Left lung (tissue), 10 donors: ENCODE results near the gene RNFT2. TPM values are rescaled to one million over a fixed set of nuclear protein-coding genes. Genes with fewer than 3 reads are reported as not detected.

Source experiments
- ATAC-seq: fragments of 200-7000 bp; cut with Tn5 transposase; one replicate; pipeline ENCODE4 v1.9.1; 2020; ENCODE audit warnings: moderate library complexity
- DNase-seq, 4 donors: peaks; one replicate each; pipeline ENCODE4 v3.0.0-alpha.2; 2013 to 2020
- H3K27ac ChIP-seq, 2 donors: fragments of 200-600 bp; sonication (generic) in 1 of 2; one replicate each; pipeline versions ENCODE4 v1.5.0 to v1.8.0; 2020 to 2021
- H3K27me3 ChIP-seq, 2 donors: fragments of 200-600 bp; sonication (generic) in 1 of 2; one replicate each; pipeline versions ENCODE4 v1.5.0 to v1.8.0; 2020 to 2021
- H3K36me3 ChIP-seq, 2 donors: fragments of 200-600 bp; sonication (generic) in 1 of 2; one replicate each; pipeline versions ENCODE4 v1.5.0 to v1.8.0; 2020 to 2021
- H3K4me1 ChIP-seq, 2 donors: fragments of 200-600 bp; one replicate each; pipeline ENCODE4 v1.8.0; 2021
- H3K4me3 ChIP-seq, 2 donors: fragments of 200-600 bp; sonication (generic) in 1 of 2; one replicate each; pipeline versions ENCODE4 v1.5.0 to v1.8.0; 2020 to 2021; ENCODE audit warnings: mild to moderate bottlenecking in 1 of 2
- H3K9me3 ChIP-seq, 2 donors: fragments of 200-600 bp; sonication (generic) in 1 of 2; one replicate each; pipeline versions ENCODE4 v1.5.0 to v1.8.0; 2020 to 2021
- intact Hi-C, 2 donors: fragments of 100-400 bp; cut with DNase I; formaldehyde crosslinking; loops; one replicate each; pipeline versions ENCODE4 v1.11.2 to v1.14.2; 2022
- polyA plus RNA-seq, 6 donors: library from polyadenylated mRNA; unstranded; fragments of 120-200 nt; gene quantifications; one replicate each; pipeline ENCODE4 v1.2.1, GENCODE V29; 2013; ENCODE audit not compliant: insufficient read length in 6 of 6
- total RNA-seq, 2 donors: library from RNA; stranded (reverse); fragmentation: NEBNext Ultra II Directional; extraction: Animal tissue kit (Norgen Biotek cat#: 25700); gene quantifications; one replicate each; pipeline ENCODE4 v1.2.1, GENCODE V29; 2021
- TF ChIP-seq, protein P1 (sequence below), 2 donors: fragments of 200-600 bp; sonication (generic) in 1 of 2; IDR thresholded peaks; one replicate each; pipeline versions ENCODE4 v1.5.0 to v1.8.0; 2021; ENCODE audit warnings: antibody characterized with exemption in 2 of 2
- donor health status: DM: no; HTN: yes; CAD: no.
- donor health status: DM: no; HTN: no; CAD: no.

Gene RNFT2
- total and polyA plus RNA-seq, 8 donors, result 3.4 to 5.5 (median 3.9) TPM

DNA sequence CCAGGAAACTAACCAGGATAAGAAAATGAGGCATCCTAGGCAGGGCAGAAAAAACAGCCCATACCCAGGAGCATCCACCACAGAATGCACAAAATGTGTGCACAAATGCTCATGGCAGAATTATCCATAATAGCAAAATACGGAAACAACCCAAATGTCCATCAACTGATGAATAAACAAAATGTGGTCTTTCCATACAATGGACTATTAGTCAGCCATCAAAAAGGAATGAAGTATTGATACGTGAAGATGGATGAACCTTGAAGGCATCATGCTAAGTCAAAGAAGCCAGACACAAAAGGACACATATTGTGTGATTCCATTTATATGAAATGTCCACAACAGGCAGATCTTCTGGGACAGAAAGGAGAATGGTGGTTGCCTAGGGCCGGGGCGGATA, 124.1 kb downstream of the RNFT2 start:
- ATAC-seq, result no peak
- TF ChIP-seq, protein P1, sequence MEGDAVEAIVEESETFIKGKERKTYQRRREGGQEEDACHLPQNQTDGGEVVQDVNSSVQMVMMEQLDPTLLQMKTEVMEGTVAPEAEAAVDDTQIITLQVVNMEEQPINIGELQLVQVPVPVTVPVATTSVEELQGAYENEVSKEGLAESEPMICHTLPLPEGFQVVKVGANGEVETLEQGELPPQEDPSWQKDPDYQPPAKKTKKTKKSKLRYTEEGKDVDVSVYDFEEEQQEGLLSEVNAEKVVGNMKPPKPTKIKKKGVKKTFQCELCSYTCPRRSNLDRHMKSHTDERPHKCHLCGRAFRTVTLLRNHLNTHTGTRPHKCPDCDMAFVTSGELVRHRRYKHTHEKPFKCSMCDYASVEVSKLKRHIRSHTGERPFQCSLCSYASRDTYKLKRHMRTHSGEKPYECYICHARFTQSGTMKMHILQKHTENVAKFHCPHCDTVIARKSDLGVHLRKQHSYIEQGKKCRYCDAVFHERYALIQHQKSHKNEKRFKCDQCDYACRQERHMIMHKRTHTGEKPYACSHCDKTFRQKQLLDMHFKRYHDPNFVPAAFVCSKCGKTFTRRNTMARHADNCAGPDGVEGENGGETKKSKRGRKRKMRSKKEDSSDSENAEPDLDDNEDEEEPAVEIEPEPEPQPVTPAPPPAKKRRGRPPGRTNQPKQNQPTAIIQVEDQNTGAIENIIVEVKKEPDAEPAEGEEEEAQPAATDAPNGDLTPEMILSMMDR (IDR thresholded peaks at IDR 0.05), result no peak

DNA sequence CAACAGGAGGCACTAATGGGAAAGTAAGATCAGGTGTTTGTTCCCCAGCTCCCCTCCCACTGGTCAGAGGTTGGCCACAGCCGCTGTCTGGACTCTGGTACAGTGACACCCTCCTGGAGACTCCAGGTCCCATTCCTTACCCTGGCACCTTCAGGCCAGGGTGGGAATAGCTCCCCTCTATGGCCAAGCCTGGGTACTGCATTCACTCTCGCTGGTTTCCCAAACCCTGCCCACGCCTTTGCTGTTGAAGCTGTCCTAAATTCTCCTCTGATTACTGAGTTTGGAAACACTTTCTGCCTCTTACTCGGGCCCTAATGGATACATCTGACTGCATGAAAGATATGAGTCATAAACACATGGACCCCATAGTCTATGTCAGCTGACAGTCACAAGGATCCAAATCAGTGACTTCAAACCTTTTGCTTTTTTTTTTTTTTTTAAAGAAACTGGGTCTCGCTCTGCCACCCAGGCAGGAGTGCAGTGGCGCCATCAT, 125.2 kb downstream of the RNFT2 start:
- peak; percentile 73 for ATAC-seq
- H3K4me1 ChIP-seq, result no peaks in the 10 kb centered on the region
- H3K27ac ChIP-seq, result no peak overlapping the region
- TF ChIP-seq, protein P1 (IDR thresholded peaks at IDR 0.05), result peak; percentile 25 to 29
- DNase-seq, result no peak
- H3K4me3 ChIP-seq, result no peak overlapping the region
- intact Hi-C loops, result no loop called here
- peaks cover 0 to 68% of the 10 kb centered on the region in 2 donors for H3K27me3 ChIP-seq
- H3K9me3 ChIP-seq, result no peaks in the 10 kb centered on the region
- H3K36me3 ChIP-seq, result no peaks in the 10 kb centered on the region

More for the DNA sequence above, 124.1 kb downstream of the RNFT2 start:
- H3K4me3 ChIP-seq, result no peak overlapping the region
- no peak overlapping the region for H3K27ac ChIP-seq
- intact Hi-C loops, result no loop called here
- no peaks in the 10 kb centered on the region for H3K9me3 ChIP-seq
- peaks cover 0 to 80% of the 10 kb centered on the region in 2 donors for H3K27me3 ChIP-seq
- H3K36me3 ChIP-seq, result no peaks in the 10 kb centered on the region
- H3K4me1 ChIP-seq, result no peaks in the 10 kb centered on the region
- DNase-seq, result no peak

DNA sequence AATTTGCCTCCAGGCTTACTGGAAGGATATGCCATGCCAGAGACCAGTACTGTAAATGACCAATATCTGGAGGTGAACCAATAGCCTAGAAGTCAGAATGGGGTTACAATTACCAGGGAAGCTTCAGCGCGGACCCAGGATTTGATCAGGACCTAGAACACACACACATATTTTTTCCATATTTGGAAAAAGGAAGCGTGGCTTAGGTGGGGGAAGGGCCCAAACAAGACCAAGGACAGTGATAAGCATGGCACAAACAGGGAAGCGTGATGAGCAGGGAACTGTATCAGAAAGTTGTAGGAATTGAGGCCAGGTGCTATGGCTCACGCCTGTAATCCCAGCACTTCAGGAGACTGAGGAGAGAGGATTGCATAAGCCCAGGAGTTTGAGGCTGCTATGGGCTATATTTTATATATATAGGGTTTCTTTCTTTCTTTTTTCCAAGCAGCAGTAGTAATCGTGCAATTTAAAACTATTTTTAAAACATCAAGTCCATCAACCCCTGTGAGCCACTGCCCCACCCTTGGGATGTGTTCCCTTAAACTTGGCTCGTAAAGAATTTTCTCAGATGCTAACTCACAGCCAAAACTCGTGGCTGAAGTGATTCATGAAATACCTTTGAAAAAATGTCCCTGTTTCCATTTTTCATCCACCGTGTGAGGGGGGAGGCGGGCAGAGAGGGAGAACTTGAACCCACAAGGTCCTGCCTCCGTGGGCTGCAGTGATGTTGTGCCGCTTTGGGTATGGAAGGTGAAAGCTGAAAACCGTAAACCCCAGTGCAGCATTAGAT, 126.5 kb downstream of the RNFT2 start:
- Histone ChIP-seq H3K4me3 (no peak overlapping the region), H3K4me1 (no peaks in the 10 kb centered on the region), H3K27ac (no peak overlapping the region), H3K27me3 (peaks cover 0 to 58% of the 10 kb centered on the region in 2 donors), H3K36me3 (no peaks in the 10 kb centered on the region), H3K9me3 (no peaks in the 10 kb centered on the region)
- intact Hi-C loops, result no loop called here
- DNase-seq (no peak), ATAC-seq (no peak)
- TF ChIP-seq, protein P1 (IDR thresholded peaks at IDR 0.05), result no peak

DNA sequence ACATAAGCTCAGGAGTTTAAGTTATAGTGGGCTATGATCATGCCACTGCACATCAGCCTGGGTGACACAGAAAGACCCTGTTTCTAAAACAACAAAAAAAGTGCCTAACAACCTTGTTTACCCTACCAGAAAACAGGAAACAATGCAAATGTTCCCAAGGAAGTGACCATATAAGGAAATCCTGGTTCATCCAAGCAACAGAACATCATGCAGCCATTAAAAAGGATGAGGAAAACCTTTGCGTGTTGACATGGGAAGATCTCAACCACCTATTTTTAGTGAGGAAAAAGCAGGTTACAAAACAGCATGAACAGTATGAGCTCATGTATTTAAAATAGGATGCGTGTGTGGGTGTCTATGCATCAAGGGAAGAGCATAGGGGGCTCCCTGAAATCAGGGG, 129.4 kb downstream of the RNFT2 start:
- no peak overlapping the region for H3K4me3 ChIP-seq
- no peaks in the 10 kb centered on the region for H3K36me3 ChIP-seq
- H3K9me3 ChIP-seq, result no peaks in the 10 kb centered on the region
- TF ChIP-seq, protein P1 (IDR thresholded peaks at IDR 0.05), result no peak
- DNase-seq (no peak), ATAC-seq (no peak)
- intact Hi-C loops, result no loop called here
- H3K27me3 ChIP-seq, result peaks cover 0 to 49% of the 10 kb centered on the region in 2 donors
- H3K4me1 ChIP-seq, result no peaks in the 10 kb centered on the region
- no peak overlapping the region for H3K27ac ChIP-seq

DNA sequence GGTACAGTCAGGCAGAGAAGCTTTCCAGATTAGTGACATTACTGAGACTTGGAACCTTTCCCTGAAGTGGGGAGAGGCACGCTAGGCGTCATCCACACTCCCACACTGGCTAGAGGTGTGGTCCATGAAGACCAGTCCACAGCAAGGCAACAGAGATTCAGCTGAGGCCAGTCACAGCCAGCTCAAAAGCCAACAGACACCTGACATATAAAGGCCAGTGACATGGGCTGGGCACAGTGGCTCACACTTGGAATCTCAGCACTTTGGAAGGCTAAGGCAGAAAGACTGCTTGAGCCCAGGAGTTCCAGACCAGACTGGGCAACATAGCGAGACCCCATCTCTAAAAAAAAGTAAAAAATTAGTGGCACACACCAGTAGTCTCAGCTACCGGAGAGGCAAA, 132.2 kb downstream of the RNFT2 start:
- Histone ChIP-seq H3K4me1 (no peaks in the 10 kb centered on the region), H3K27ac (no peak overlapping the region), H3K27me3 (peaks cover 0 to 53% of the 10 kb centered on the region in 2 donors), H3K36me3 (no peaks in the 10 kb centered on the region), H3K9me3 (peaks cover 0 to 5% of the 10 kb centered on the region in 2 donors), H3K4me3 (no peak overlapping the region)
- TF ChIP-seq, protein P1 (IDR thresholded peaks at IDR 0.05), result no peak
- ATAC-seq (no peak), DNase-seq (no peak)
- intact Hi-C loops, result no loop called here
